Glomerular endothelial cell (primary cell): Measurements from ENCODE around the gene SPATS2L. TPM values are rescaled to one million over a fixed set of nuclear protein-coding genes. Genes with fewer than 3 reads are reported as not detected.

ENCODE experiments used
- DNase-seq: peaks from one replicate; pipeline ENCODE4 v3.0.0-alpha.2; 2011; ENCODE audit warnings: low read depth, low spot score; ENCODE audit errors: extremely low read depth
- total RNA-seq: library from RNA; depleted of rRNA; stranded (reverse); fragments of >200 nt; gene quantifications from 2 replicates; pipeline ENCODE4 v1.2.3, GENCODE V29; 2015

SPATS2L gene
- total RNA-seq, 1 donor from 2014 or later, result 86.3 TPM

GRCh38 chr2:200296118-200296517, 10.4 kb upstream of the SPATS2L start:
- no peak for DNase-seq

GRCh38 chr2:200297100-200297499, 9.4 kb upstream of the SPATS2L start:
- no peak for DNase-seq

GRCh38 chr2:200297989-200298388, 8.5 kb upstream of the SPATS2L start:
- DNase-seq, result no peak

- DNase-seq, result no peak
Measured at GRCh38 chr2:200298816-200299215, 7.7 kb upstream of the SPATS2L start.

GRCh38 chr2:200300065-200300464, 6.4 kb upstream of the SPATS2L start:
- DNase-seq, result no peak

GRCh38 chr2:200300638-200301314, 5.7 kb upstream of the SPATS2L start:
- no peak for DNase-seq

GRCh38 chr2:200301953-200302858, 4.3 kb upstream of the SPATS2L start:
- DNase-seq, result no peak

GRCh38 chr2:200302940-200303727, 3.4 kb upstream of the SPATS2L start:
- no peak for DNase-seq

GRCh38 chr2:200305797-200306195, 697 bp upstream of the SPATS2L start:
- no peak for DNase-seq

- no peak for DNase-seq
Measured at GRCh38 chr2:200306931-200307723, 634 bp downstream of the SPATS2L start.

- DNase-seq, result no peak
Measured at GRCh38 chr2:200307724-200308545, 1.4 kb downstream of the SPATS2L start.

- DNase-seq, result no peak
Measured at GRCh38 chr2:200308546-200309295, 2.2 kb downstream of the SPATS2L start.

GRCh38 chr2:200309296-200310049, 3.0 kb downstream of the SPATS2L start:
- no peak for DNase-seq

- DNase-seq, result no peak
Measured at GRCh38 chr2:200310545-200310971, 4.1 kb downstream of the SPATS2L start.

GRCh38 chr2:200311139-200311538, 4.6 kb downstream of the SPATS2L start:
- no peak for DNase-seq

GRCh38 chr2:200314976-200315567, 8.6 kb downstream of the SPATS2L start:
- no peak for DNase-seq

- DNase-seq, result no peak
Measured at GRCh38 chr2:200317975-200318374, 11.5 kb downstream of the SPATS2L start.
